Stimulated activated CD8-positive, alpha-beta memory T cell treated with anti-CD3 and anti-CD28 coated beads, Interleukin-7, amount 100 ng/mL, for 1 hour (primary cell): ENCODE measurements around the gene FOXC2.
"Not testable (repeated sequence)": the region's sequence is repeated elsewhere in the genome, so short reads cannot be mapped to it uniquely, and the experiment has no call there.

Source experiments
- DNase-seq, 2 donors: peaks; one replicate each; pipeline ENCODE4 v3.0.0-alpha.2; 2020; ENCODE audit warnings: low read depth in 2 of 2

Gene FOXC2

GRCh38 chr16:86587955-86588354, 21.3 kb downstream of the FOXC2 start:
- DNase-seq = not testable (repeated sequence)

- no peak for DNase-seq
Measured at GRCh38 chr16:86590501-86591144, 24.0 kb downstream of the FOXC2 start.

GRCh38 chr16:86591270-86591669, 24.6 kb downstream of the FOXC2 start:
- DNase-seq = no peak

- no peak for DNase-seq
Measured at GRCh38 chr16:86593913-86594620, 27.4 kb downstream of the FOXC2 start.

- no peak for DNase-seq
Measured at GRCh38 chr16:86594721-86595120, 28.1 kb downstream of the FOXC2 start.

GRCh38 chr16:86595983-86596605, 29.5 kb downstream of the FOXC2 start:
- no peak for DNase-seq

- no peak for DNase-seq
Measured at GRCh38 chr16:86597126-86597879, 30.7 kb downstream of the FOXC2 start.

- DNase-seq = no peak
Measured at GRCh38 chr16:86597880-86598606, 31.4 kb downstream of the FOXC2 start.

GRCh38 chr16:86598607-86599565, 32.3 kb downstream of the FOXC2 start:
- DNase-seq = no peak

- DNase-seq = no peak
Measured at GRCh38 chr16:86601356-86601755, 34.7 kb downstream of the FOXC2 start.

GRCh38 chr16:86602521-86602920, 35.9 kb downstream of the FOXC2 start:
- DNase-seq = no peak

GRCh38 chr16:86604436-86605193, 38.0 kb downstream of the FOXC2 start:
- DNase-seq = peak in 1 of 2 donors; percentile 2

GRCh38 chr16:86605950-86606349, 39.3 kb downstream of the FOXC2 start:
- no peak for DNase-seq

- DNase-seq = no peak
Measured at GRCh38 chr16:86608301-86608747, 41.7 kb downstream of the FOXC2 start.

- DNase-seq = no peak
Measured at GRCh38 chr16:86609115-86609514, 42.5 kb downstream of the FOXC2 start.

GRCh38 chr16:86609661-86610060, 43.0 kb downstream of the FOXC2 start:
- no peak for DNase-seq

GRCh38 chr16:86610779-86611524, 44.3 kb downstream of the FOXC2 start:
- DNase-seq = no peak

- DNase-seq = no peak
Measured at GRCh38 chr16:86611525-86611855, 44.9 kb downstream of the FOXC2 start.

- DNase-seq = no peak
Measured at GRCh38 chr16:86611941-86612340, 45.3 kb downstream of the FOXC2 start.
